WTC11 (cell line): ENCODE measurements around the gene RHPN2. TPM values are rescaled to one million over a fixed set of nuclear protein-coding genes. Genes with fewer than 3 reads are reported as not detected.

Experiments used
- ATAC-seq: fragments of 200-7000 bp; cut with Tn5 transposase; 2 replicates; pipeline ENCODE4 v1.10.0; 2021; ENCODE audit warnings: mild to moderate bottlenecking, moderate library complexity
- CTCF ChIA-PET: fragments of 300-600 bp; sonication (Branson Sonifier 250); formaldehyde crosslinking; loops from one replicate; lab custom pipeline; 2021; ENCODE audit warnings: antibody characterized with exemption; lab: Charles Lee
- POLR2A ChIA-PET: fragments of 350-600 bp; sonication (Branson Sonifier 250); formaldehyde crosslinking; loops from one replicate; lab custom pipeline; 2021; ENCODE audit warnings: antibody characterized with exemption; lab: Charles Lee
- DNase-seq: peaks from one replicate; pipeline ENCODE4 v3.0.0; 2021; ENCODE audit warnings: low spot score
- H3K27ac Mint-ChIP-seq: 2 replicates; pipeline ENCODE4 v1.8.0; 2021; ENCODE audit warnings: mixed read lengths
- H3K27me3 Mint-ChIP-seq: 2 replicates; pipeline ENCODE4 v1.8.0; 2021; ENCODE audit warnings: low read depth, mild to moderate bottlenecking, moderate library complexity, mixed read lengths
- H3K36me3 Mint-ChIP-seq: 2 replicates; pipeline ENCODE4 v1.8.0; 2021; ENCODE audit warnings: mixed read lengths
- H3K4me1 Mint-ChIP-seq: 2 replicates; pipeline ENCODE4 v1.8.0; 2022; ENCODE audit warnings: mixed read lengths
- H3K4me3 Mint-ChIP-seq: 2 replicates; pipeline ENCODE4 v1.8.0; 2021; ENCODE audit warnings: mild to moderate bottlenecking, moderate library complexity, mixed read lengths
- H3K9me3 Mint-ChIP-seq: 2 replicates; pipeline ENCODE4 v1.8.0; 2021; ENCODE audit warnings: mixed read lengths
- ATF6 ChIP-seq: sonication (generic); formaldehyde crosslinking; IDR thresholded peaks from 2 replicates; pipeline ENCODE4 v1.8.1; 2023; ENCODE audit warnings: mild to moderate bottlenecking, missing genetic modification reagents
- CBFB ChIP-seq: sonication (generic); formaldehyde crosslinking; IDR thresholded peaks from 2 replicates; pipeline ENCODE4 v1.8.1; 2022; ENCODE audit warnings: mild to moderate bottlenecking, low read depth, missing genetic modification reagents
- E2F1 ChIP-seq: sonication (generic); formaldehyde crosslinking; IDR thresholded peaks from 2 replicates; pipeline ENCODE4 v1.8.0; 2022; ENCODE audit warnings: mild to moderate bottlenecking, missing genetic modification reagents
- ELF4 ChIP-seq: sonication (generic); formaldehyde crosslinking; IDR thresholded peaks from 2 replicates; pipeline ENCODE4 v1.8.1; 2022; ENCODE audit warnings: low read depth, mild to moderate bottlenecking, moderate library complexity, missing genetic modification reagents
- ESRRA ChIP-seq: sonication (generic); formaldehyde crosslinking; IDR thresholded peaks from 2 replicates; pipeline ENCODE4 v1.8.1; 2022; ENCODE audit warnings: mild to moderate bottlenecking, missing genetic modification reagents, borderline replicate concordance
- FOXP1 ChIP-seq: sonication (generic); formaldehyde crosslinking; IDR thresholded peaks from 2 replicates; pipeline ENCODE4 v1.8.0; 2022; ENCODE audit warnings: missing genetic modification reagents, mild to moderate bottlenecking, moderate library complexity, borderline replicate concordance
- GTF2I ChIP-seq: fragments of 250-450 bp; sonication (Bioruptor Pico); conservative IDR thresholded peaks from 2 replicates; pipeline ENCODE4 v1.4.0; 2021; ENCODE audit warnings: mild to moderate bottlenecking
- NFATC4 ChIP-seq: fragments of 250-450 bp; sonication (Bioruptor Pico); IDR thresholded peaks from 2 replicates; pipeline ENCODE4 v1.9.0; 2021; ENCODE audit warnings: mild to moderate bottlenecking
- OVOL2 ChIP-seq: fragments of 250-450 bp; sonication (Bioruptor Pico); IDR thresholded peaks from 2 replicates; pipeline ENCODE4 v1.9.0; 2021; ENCODE audit warnings: mild to moderate bottlenecking, borderline replicate concordance
- TP53 ChIP-seq: sonication (generic); formaldehyde crosslinking; IDR thresholded peaks from 2 replicates; pipeline ENCODE4 v1.8.1; 2023; ENCODE audit warnings: mild to moderate bottlenecking, missing genetic modification reagents
- ZBTB21 ChIP-seq: sonication (generic); formaldehyde crosslinking; IDR thresholded peaks from 2 replicates; pipeline ENCODE4 v1.8.1; 2023; ENCODE audit warnings: mild to moderate bottlenecking, missing genetic modification reagents, borderline replicate concordance
- ZNF317 ChIP-seq: sonication (generic); formaldehyde crosslinking; IDR thresholded peaks from 2 replicates; pipeline ENCODE4 v1.8.1; 2023; ENCODE audit warnings: low read depth, mild to moderate bottlenecking, moderate library complexity, missing genetic modification reagents, borderline replicate concordance
- ZSCAN18 ChIP-seq: fragments of 250-450 bp; sonication (Bioruptor Pico); IDR thresholded peaks from 2 replicates; pipeline ENCODE4 v2.1.2; 2022; ENCODE audit warnings: mild to moderate bottlenecking, moderate library complexity
- total RNA-seq: library from RNA; stranded (reverse); gene quantifications from 3 replicates; pipeline ENCODE4 v1.2.3, GENCODE V29; 2021
- TF ChIP-seq, protein P1 (sequence below): sonication (generic); formaldehyde crosslinking; IDR thresholded peaks from 2 replicates; pipeline ENCODE4 v1.8.1; 2022; ENCODE audit warnings: mild to moderate bottlenecking, missing genetic modification reagents, moderate library complexity, borderline replicate concordance
- TF ChIP-seq, protein P2 (sequence below): sonication (generic); formaldehyde crosslinking; IDR thresholded peaks from 2 replicates; pipeline ENCODE4 v1.8.1; 2022; ENCODE audit warnings: missing genetic modification reagents, borderline replicate concordance

Gene RHPN2
- total RNA-seq, 1 experiment from 2014 or later, result 21.1 TPM

- TF ChIP-seq, protein P1, sequence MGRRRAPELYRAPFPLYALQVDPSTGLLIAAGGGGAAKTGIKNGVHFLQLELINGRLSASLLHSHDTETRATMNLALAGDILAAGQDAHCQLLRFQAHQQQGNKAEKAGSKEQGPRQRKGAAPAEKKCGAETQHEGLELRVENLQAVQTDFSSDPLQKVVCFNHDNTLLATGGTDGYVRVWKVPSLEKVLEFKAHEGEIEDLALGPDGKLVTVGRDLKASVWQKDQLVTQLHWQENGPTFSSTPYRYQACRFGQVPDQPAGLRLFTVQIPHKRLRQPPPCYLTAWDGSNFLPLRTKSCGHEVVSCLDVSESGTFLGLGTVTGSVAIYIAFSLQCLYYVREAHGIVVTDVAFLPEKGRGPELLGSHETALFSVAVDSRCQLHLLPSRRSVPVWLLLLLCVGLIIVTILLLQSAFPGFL, result no peak
- no peak for TF ChIP-seq GTF2I (CRISPR knock-in tag)
Observed at GRCh38 chr19:33098055-33098534, 33.4 kb upstream of the RHPN2 start (continued).

DNA sequence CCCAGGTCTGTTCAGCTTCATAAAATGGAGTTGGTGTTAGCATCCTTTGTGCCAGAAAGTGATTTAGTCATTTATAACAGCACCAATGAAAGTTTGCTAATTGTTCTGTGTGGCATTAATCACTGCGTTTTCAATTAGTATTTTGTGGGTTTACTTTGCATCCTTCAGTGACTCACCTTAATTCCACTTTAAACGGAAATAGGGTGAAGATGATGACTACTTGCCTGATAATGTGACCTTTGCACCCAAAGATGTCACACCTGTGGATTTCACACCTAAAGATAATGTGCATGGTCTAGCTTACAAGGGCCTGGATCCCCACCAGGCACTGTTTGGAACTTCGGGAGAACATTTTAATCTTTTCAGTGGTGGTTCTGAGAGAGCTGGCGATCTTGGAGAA lies 31.3 kb upstream of the RHPN2 start:
- no peaks in the 10 kb centered on the region for H3K4me1 Mint-ChIP-seq
- H3K9me3 Mint-ChIP-seq, result no peaks in the 10 kb centered on the region
- H3K36me3 Mint-ChIP-seq, result peaks cover 40% of the 10 kb centered on the region
- no peak overlapping the region for H3K27ac Mint-ChIP-seq
- DNase-seq (no peak), ATAC-seq (no peak)
- CTCF ChIA-PET, result no interaction called here
- POLR2A ChIA-PET, result no interaction called here
- no peaks in the 10 kb centered on the region for H3K27me3 Mint-ChIP-seq
- H3K4me3 Mint-ChIP-seq, result no peak overlapping the region
- TF ChIP-seq E2F1 (CRISPR knock-in tag), result no peak
- TF ChIP-seq ZSCAN18 (CRISPR knock-in tag), result no peak
- no peak for TF ChIP-seq FOXP1
- TF ChIP-seq ESRRA (CRISPR knock-in tag), result no peak
- no peak for TF ChIP-seq ELF4
- TF ChIP-seq OVOL2 (CRISPR knock-in tag), result no peak
- TF ChIP-seq NFATC4 (CRISPR knock-in tag), result no peak

- CTCF ChIA-PET, result interaction anchor here (0.6 kb wide), 1 partner anchor 67 kb away, joined by 4 read pairs; no protein-coding TSS in a partner anchor
- no peak for ATAC-seq
- no peaks in the 10 kb centered on the region for H3K27me3 Mint-ChIP-seq
Observed at GRCh38 chr19:33094436-33095067, 29.9 kb upstream of the RHPN2 start.

GRCh38 chr19:33093420-33094210 lies 28.9 kb upstream of the RHPN2 start:
- no peak for DNase-seq
- TF ChIP-seq TP53 (CRISPR knock-in tag) (no peak), ZNF317 (no peak), CBFB (CRISPR knock-in tag) (no peak), ATF6 (CRISPR knock-in tag) (no peak), ZBTB21 (CRISPR knock-in tag) (no peak)
- TF ChIP-seq, protein P2, sequence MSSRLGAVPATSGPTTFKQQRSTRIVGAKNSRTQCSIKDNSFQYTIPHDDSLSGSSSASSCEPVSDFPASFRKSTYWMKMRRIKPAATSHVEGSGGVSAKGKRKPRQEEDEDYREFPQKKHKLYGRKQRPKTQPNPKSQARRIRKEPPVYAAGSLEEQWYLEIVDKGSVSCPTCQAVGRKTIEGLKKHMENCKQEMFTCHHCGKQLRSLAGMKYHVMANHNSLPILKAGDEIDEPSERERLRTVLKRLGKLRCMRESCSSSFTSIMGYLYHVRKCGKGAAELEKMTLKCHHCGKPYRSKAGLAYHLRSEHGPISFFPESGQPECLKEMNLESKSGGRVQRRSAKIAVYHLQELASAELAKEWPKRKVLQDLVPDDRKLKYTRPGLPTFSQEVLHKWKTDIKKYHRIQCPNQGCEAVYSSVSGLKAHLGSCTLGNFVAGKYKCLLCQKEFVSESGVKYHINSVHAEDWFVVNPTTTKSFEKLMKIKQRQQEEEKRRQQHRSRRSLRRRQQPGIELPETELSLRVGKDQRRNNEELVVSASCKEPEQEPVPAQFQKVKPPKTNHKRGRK (CRISPR knock-in tag), result no peak
- TF ChIP-seq, all 79 proteins: peak for 0
- Mint-ChIP-seq H3K4me1 (peaks cover 5% of the 10 kb centered on the region), H3K27me3 (no peaks in the 10 kb centered on the region), H3K9me3 (no peaks in the 10 kb centered on the region), H3K36me3 (peaks cover 52% of the 10 kb centered on the region), H3K27ac (peak overlapping the region; percentile 4; the same call in 1 of the 2 replicates), H3K4me3 (no peak overlapping the region)
- POLR2A ChIA-PET, result no interaction called here
- no peak for ATAC-seq
- CTCF ChIA-PET, result no interaction called here

More at GRCh38 chr19:33094436-33095067, 29.9 kb upstream of the RHPN2 start:
- Mint-ChIP-seq H3K4me3 (no peak overlapping the region), H3K27ac (no peak overlapping the region), H3K36me3 (peaks cover 49% of the 10 kb centered on the region), H3K9me3 (no peaks in the 10 kb centered on the region), H3K4me1 (peaks cover 5% of the 10 kb centered on the region)
- TF ChIP-seq, protein P1, result no peak
- POLR2A ChIA-PET, result no interaction called here
- DNase-seq, result no peak
